GM23338 (cell line): Measurements from ENCODE around the gene ACTN2.

ENCODE experiments used
- CREB1 ChIP-seq: fragments of 250-450 bp; sonication (Bioruptor Pico); IDR thresholded peaks from 2 replicates; pipeline ENCODE4 v1.5.0; 2020; ENCODE audit warnings: low read depth, mild to moderate bottlenecking, moderate library complexity
- NANOG ChIP-seq: IDR thresholded peaks from 2 replicates; pipeline ENCODE4 v1.6.1; 2016; ENCODE audit warnings: antibody characterized with exemption, borderline replicate concordance
- TF ChIP-seq, protein P1 (sequence below): IDR thresholded peaks from one replicate; pipeline ENCODE4 v1.6.1; 2018; ENCODE audit warnings: antibody characterized with exemption; ENCODE audit not compliant: unreplicated experiment
- TF ChIP-seq, protein P2 (sequence below), 2 experiments: fragments of 200-600 bp in 1 of 2; sonication (generic) in 1 of 2; conservative IDR thresholded peaks; 2 replicates each; pipeline versions ENCODE4 v1.5.1 to v1.6.1; 2016 to 2017; ENCODE audit warnings: antibody characterized with exemption in 2 of 2, low read depth in 2 of 2, mild to moderate bottlenecking in 2 of 2, moderate library complexity in 1 of 2

DNA sequence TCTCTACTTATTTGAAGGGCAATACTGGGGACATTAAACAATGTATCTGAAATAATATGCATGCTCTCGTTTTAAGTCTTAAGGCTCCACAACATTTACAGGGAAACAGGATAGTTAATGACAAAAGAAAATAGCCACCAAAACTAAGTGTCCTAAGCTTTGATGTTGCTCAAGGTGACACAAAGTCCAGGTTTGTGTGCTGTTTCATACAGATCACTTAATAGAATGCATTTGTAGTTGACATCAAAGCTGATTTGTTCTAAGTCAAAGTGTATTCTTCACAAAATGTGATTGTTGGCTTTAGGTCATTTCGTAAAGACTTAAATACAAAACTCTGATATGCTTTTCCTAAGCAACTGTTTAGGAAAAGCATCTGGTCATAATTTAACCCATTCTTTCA, 71.3 kb downstream of the ACTN2 start:
- TF ChIP-seq, protein P1, sequence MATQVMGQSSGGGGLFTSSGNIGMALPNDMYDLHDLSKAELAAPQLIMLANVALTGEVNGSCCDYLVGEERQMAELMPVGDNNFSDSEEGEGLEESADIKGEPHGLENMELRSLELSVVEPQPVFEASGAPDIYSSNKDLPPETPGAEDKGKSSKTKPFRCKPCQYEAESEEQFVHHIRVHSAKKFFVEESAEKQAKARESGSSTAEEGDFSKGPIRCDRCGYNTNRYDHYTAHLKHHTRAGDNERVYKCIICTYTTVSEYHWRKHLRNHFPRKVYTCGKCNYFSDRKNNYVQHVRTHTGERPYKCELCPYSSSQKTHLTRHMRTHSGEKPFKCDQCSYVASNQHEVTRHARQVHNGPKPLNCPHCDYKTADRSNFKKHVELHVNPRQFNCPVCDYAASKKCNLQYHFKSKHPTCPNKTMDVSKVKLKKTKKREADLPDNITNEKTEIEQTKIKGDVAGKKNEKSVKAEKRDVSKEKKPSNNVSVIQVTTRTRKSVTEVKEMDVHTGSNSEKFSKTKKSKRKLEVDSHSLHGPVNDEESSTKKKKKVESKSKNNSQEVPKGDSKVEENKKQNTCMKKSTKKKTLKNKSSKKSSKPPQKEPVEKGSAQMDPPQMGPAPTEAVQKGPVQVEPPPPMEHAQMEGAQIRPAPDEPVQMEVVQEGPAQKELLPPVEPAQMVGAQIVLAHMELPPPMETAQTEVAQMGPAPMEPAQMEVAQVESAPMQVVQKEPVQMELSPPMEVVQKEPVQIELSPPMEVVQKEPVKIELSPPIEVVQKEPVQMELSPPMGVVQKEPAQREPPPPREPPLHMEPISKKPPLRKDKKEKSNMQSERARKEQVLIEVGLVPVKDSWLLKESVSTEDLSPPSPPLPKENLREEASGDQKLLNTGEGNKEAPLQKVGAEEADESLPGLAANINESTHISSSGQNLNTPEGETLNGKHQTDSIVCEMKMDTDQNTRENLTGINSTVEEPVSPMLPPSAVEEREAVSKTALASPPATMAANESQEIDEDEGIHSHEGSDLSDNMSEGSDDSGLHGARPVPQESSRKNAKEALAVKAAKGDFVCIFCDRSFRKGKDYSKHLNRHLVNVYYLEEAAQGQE = no peak
- TF ChIP-seq, protein P2, sequence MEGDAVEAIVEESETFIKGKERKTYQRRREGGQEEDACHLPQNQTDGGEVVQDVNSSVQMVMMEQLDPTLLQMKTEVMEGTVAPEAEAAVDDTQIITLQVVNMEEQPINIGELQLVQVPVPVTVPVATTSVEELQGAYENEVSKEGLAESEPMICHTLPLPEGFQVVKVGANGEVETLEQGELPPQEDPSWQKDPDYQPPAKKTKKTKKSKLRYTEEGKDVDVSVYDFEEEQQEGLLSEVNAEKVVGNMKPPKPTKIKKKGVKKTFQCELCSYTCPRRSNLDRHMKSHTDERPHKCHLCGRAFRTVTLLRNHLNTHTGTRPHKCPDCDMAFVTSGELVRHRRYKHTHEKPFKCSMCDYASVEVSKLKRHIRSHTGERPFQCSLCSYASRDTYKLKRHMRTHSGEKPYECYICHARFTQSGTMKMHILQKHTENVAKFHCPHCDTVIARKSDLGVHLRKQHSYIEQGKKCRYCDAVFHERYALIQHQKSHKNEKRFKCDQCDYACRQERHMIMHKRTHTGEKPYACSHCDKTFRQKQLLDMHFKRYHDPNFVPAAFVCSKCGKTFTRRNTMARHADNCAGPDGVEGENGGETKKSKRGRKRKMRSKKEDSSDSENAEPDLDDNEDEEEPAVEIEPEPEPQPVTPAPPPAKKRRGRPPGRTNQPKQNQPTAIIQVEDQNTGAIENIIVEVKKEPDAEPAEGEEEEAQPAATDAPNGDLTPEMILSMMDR (conservative IDR thresholded peaks at IDR 0.05; ENCODE audit: low read depth in 2 of 2) = no peak
- no peak for TF ChIP-seq NANOG
- no peak for TF ChIP-seq CREB1 (CRISPR knock-in tag)
